Central memory CD4-positive, alpha-beta T cell (primary cell): ENCODE results near the gene DNAJC24.

Experiments
- DNase-seq: peaks from one replicate; pipeline ENCODE4 v3.0.0; 2022

DNAJC24 gene

DNA sequence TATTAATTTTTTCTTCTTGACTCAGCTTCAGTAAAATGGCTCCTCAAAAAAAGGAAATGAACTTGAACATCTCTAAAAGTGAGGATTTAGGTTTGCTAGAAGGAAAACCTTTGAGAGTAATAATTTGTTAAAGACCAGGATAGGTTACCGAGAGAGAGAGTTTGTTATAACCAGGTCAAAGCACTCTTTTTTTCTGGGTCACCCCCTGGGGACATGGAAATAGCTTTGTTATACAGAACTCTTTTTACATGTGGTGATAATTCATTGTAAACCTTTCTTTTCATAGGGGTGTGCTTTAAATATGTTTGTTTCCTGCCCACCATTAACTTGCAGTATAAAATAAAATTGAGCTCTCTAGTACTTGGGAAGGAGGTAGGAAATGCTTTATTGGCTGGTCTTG, 47.7 kb downstream of the DNAJC24 start:
- no peak for DNase-seq

DNA sequence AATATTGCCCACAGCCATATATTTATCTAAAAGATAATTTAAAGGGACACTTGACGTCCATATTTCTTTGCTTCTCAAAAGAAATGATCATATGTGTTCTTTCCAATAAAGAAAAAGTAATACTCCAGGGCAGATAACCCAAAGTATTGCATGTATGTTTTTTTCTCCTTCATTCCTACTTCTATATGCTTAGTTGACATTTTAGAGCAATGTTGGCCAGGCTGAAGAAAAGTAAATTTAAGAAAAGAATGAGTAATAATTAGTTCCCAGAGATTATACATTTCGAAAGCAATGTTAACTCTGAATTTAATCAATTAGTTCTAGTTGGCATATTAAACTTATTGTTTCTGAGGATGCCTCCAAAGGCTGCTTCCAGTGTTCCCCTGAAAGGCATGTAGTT, 48.2 kb downstream of the DNAJC24 start:
- DNase-seq = no peak

- DNase-seq = no peak
Observed at GRCh38 chr11:31419138-31419537, 49.5 kb downstream of the DNAJC24 start.

DNA sequence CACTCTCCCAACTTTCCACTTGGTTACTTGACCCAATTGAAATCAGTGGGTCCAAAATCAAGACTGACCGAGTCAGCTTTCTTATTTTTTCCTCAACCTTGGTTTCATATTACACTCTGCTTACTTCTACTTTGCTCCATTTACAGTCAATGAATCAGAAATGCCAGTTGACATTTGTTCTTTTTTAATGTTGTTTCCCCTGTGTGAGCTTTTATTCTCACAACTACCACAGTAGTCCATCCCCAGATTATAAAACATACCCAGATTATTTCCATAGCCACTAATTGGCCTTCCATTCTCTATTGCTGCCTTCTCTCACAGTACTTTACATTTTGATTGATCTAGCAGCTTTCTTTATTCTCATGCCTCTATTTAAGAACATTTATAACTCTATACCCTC, 50.0 kb downstream of the DNAJC24 start:
- DNase-seq = no peak

DNA sequence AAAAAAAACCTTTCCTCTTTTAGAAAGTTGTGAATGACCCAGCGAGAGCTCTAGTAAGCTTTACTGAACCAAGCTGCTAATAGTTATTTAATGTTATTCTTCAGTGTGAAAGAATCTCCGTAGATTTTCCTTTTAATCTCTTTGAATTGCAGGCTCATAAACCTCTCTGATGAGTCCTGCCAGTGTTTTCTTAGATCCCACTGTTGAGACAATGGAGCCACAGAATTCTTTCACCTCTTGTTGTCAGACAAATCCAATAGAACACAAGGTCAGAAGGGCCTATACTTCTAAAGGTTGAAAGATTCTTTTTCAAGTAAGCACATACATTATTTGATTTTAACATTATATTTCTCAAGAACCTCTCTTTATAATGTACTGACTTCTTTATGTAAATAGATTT, 52.2 kb downstream of the DNAJC24 start:
- DNase-seq = no peak

DNA sequence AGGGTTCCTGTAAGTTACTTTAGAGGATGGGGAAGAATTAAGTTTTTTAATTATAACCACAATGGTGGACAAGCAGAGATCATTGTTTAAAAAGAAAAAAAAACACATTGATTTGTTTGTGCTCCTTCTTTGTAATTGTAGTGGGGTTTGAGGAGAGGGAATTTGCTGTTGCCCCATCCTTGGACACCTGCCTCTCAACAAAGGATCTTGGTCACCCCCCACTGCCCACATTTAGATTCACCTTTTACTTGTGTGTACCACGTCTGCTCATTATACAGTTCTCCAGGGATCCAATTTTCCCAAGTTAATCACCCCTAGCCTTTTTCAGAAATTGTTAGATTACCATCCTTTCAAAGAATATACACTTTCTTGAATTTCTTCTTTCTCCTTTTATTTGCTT, 53.0 kb downstream of the DNAJC24 start:
- DNase-seq = no peak

DNA sequence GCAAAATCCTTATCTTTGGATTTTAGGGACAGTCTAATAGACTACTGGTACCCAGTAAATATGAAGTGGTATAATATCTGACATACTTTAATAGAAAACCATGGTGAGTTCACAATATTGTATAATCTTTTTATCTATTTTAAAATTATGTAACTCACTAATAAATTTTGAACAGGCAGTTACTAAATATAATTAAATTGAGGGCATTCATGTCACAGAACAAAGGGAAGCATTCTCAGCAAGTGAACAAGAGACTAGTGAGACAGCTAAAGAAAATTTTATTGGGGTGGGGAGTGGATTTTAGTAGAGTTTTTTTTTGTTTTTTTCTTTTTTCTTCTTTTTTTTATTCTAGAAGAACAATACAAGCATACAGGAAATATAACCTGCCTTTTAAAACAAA, 55.0 kb downstream of the DNAJC24 start:
- no peak for DNase-seq

DNA sequence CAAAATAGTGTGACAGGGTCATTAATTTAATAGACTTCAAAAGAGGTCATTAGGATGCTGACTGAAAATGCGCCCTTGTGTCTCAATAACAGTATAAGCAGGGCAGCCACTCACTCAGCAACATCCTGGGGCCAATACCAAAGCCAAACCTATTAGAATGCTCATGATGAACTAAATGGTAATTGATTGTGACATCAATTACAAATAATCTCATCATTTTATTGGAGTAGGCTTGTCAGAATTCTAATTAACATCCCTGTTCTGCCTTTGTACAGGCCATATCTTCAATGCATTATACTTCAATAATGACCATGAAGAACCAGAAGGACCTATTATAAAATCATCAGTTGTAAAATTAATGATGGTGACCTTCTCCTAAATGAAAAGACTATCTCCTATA, 64.2 kb downstream of the DNAJC24 start:
- DNase-seq = no peak

GRCh38 chr11:31437742-31438435, 68.2 kb downstream of the DNAJC24 start:
- no peak for DNase-seq

DNA sequence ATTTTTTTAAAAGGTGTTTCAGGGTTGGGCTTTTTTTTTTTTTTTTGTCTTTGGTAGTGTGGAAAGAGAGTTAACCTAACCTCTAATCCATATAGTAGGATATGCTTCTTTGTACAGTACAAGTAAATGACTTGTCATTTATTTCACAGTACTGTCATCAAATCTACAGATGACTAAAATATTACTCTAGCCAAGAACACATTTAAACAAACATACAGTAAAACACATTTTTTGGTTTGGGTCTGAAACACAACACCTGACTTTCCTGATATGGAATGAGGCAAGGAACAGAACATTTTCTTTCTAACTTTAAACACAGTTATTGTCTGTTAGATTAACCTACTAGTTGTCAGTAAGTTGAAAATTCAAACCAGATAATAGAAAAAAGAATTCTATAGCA, 71.6 kb downstream of the DNAJC24 start:
- DNase-seq = no peak

GRCh38 chr11:31442086-31442485, 72.4 kb downstream of the DNAJC24 start:
- no peak for DNase-seq

DNA sequence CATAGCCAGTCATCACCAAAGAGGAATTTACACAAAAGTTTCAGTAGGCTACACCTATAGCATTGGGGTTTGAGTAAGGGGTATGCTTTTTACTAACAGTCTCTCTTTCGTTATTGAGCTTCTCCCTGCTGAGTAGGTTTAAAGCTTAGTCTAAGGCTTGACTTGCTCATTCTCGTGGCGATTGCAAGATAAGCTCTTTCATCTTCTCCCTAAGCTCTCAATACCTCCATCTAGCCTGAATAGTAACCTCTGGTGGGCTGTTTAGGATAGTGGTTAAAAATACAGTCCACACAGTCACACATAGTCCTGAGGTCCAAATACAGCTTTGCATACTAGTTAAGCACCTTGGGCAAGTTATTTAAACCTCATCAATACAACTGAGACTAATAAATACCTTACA, 74.1 kb downstream of the DNAJC24 start:
- no peak for DNase-seq

DNA sequence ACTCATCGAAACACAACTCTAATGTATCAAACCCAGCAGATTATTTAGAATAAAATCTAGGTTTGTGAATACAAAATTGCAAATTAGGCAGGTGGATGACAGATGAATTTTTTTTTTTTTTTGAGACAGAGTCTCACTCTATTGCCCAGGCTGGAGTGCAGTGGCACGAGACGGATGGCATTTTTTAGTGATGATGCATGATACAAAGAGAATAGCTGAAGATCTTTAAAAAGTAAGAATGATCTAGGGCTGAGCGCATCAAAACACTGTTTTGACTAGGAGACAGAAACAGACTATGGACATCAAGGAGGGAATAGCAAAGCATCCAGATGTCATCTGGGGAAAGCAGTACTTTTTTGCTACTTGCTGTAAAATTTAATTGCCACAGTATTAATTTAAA, 76.0 kb downstream of the DNAJC24 start:
- DNase-seq = no peak

DNA sequence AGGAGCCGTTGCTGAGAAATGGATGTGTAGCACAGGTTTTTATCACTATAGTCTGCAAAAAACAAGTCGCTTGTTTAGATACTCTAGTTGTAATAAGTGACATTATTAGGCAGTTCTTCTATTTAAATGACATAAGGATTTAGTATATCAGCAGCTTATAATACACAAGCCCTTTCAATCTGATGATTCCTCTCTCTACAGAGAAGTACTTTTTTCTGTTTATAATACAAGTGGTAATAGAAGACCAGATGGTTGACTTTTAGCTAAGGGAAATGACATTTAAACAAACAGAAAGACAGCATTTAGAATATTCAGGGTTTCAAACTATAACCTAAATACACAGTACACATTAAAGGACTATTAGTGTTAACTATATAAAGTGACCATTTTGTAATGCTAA, 79.4 kb downstream of the DNAJC24 start:
- no peak for DNase-seq

GRCh38 chr11:31450841-31451240, 81.2 kb downstream of the DNAJC24 start:
- no peak for DNase-seq

- no peak for DNase-seq
Observed at GRCh38 chr11:31455177-31455576, 85.5 kb downstream of the DNAJC24 start.

DNA sequence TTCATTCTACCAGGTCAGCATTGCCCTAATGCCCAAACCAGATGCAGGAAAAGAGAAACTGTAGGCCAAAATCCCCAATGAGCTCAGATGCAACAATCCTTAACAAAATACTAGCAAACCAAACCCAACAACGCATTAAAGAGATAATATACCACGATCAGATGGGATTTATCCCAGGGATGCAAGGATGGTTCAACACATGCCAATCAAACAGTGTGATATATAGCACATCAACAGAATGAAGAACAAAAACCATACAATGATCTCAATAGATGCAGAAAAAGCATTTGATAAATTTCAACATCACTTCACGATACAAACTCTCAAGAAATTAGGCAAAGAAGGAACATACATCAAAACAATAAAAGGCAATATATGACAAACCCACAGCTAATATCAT, 94.8 kb downstream of the DNAJC24 start:
- no peak for DNase-seq

- DNase-seq = no peak
Observed at GRCh38 chr11:31474083-31474482, 104.4 kb downstream of the DNAJC24 start.

GRCh38 chr11:31477528-31478222, 108.0 kb downstream of the DNAJC24 start:
- no peak for DNase-seq

DNA sequence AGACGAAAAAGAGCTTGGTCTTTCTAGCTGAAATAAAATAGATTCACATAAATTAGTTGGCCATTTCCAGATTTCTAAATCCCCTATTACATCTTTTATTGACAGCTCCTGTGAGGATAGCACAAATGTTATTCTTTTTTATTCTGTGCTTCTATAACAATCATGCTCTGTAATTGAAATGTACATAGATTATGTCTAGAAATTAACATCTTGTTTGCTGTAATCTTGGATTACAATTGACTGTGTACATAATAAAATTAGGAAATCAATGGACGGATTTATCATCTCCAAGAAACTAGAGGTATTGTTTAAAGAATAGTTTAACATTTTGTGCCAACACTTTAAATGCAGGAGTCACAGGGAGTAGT, 108.5 kb downstream of the DNAJC24 start:
- no peak for DNase-seq

DNA sequence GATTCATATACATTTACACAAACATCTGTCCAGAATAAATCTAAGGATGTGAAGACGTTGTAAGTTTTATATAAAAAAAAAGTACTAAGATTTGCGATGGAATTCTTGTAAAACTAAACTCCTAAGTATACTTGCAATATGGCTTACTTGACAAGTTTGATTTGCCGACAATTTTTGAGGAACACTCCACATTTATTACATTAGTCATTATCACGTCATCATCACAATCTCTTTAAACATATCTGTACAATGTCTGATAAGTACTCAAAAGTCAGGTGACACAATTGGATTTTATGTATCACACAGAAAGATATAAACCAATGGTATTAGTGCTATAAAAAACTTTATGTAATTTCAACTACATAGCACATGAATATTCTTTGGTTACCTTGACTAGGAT, 109.4 kb downstream of the DNAJC24 start:
- no peak for DNase-seq

- DNase-seq = no peak
Observed at GRCh38 chr11:31480930-31481329, 111.3 kb downstream of the DNAJC24 start.
